GM23338 (cell line): ENCODE results near the gene RELL1.

Experiments
- CREB1 ChIP-seq: fragments of 250-450 bp; sonication (Bioruptor Pico); IDR thresholded peaks from 2 replicates; pipeline ENCODE4 v1.5.0; 2020; ENCODE audit warnings: low read depth, mild to moderate bottlenecking, moderate library complexity
- CTCF ChIP-seq, 2 experiments: fragments of 200-600 bp in 1 of 2; sonication (generic) in 1 of 2; conservative IDR thresholded peaks; 2 replicates each; pipeline versions ENCODE4 v1.5.1 to v1.6.1; 2016 to 2017; ENCODE audit warnings: antibody characterized with exemption in 2 of 2, low read depth in 2 of 2, mild to moderate bottlenecking in 2 of 2, moderate library complexity in 1 of 2
- ETS1 ChIP-seq: IDR thresholded peaks from 2 replicates; pipeline ENCODE4 v1.6.1; 2016; ENCODE audit warnings: antibody characterized with exemption
- EZH2 ChIP-seq: fragments of 200-600 bp; sonication (generic); IDR thresholded peaks from one replicate; pipeline ENCODE4 v1.8.0; 2017; ENCODE audit warnings: antibody characterized with exemption, mild to moderate bottlenecking, low read depth; ENCODE audit not compliant: unreplicated experiment
- EZH2phosphoT487 ChIP-seq: fragments of 200-600 bp; sonication (generic); IDR thresholded peaks from one replicate; pipeline ENCODE4 v1.8.1; 2018; ENCODE audit warnings: antibody characterized with exemption; ENCODE audit not compliant: unreplicated experiment
- JUNB ChIP-seq: IDR thresholded peaks from one replicate; pipeline ENCODE4 v1.6.1; 2016; ENCODE audit warnings: antibody characterized with exemption; ENCODE audit not compliant: unreplicated experiment
- POLR2AphosphoS5 ChIP-seq: IDR thresholded peaks from 2 replicates; pipeline ENCODE4 v1.6.1; 2016; ENCODE audit warnings: antibody characterized with exemption, low read depth
- REST ChIP-seq: IDR thresholded peaks from one replicate; pipeline ENCODE4 v1.6.1; 2018; ENCODE audit warnings: antibody characterized with exemption; ENCODE audit not compliant: unreplicated experiment
- ZNF331 ChIP-seq: fragments of 250-450 bp; sonication (Bioruptor Pico); IDR thresholded peaks from 2 replicates; pipeline ENCODE4 v1.5.0; 2020; ENCODE audit warnings: low read depth, mild to moderate bottlenecking, moderate library complexity

- TF ChIP-seq CTCF (conservative IDR thresholded peaks at IDR 0.05; ENCODE audit: low read depth in 2 of 2) (no peak), POLR2AphosphoS5 (no peak), EZH2 (no peak), EZH2phosphoT487 (no peak), ETS1 (no peak), CREB1 (CRISPR knock-in tag) (no peak), REST (no peak), JUNB (no peak), ZNF331 (CRISPR knock-in tag) (no peak)
These were observed 3.3 kb downstream of the RELL1 start for GRCh38 chr4:37682701-37683401.
